Testis (tissue), 3 donors: Measurements from ENCODE around the gene PON1. TPM values are rescaled to one million over a fixed set of nuclear protein-coding genes. Genes with fewer than 3 reads are reported as not detected.

Source experiments
- DNase-seq: peaks from one replicate; pipeline ENCODE4 v3.0.0-alpha.2; 2019
- H3K27ac ChIP-seq, 2 donors: fragments of 200-600 bp; sonication (generic); one replicate each; pipeline ENCODE4 v1.5.1; 2019
- H3K27me3 ChIP-seq: fragments of 200-600 bp; sonication (generic); one replicate; pipeline ENCODE4 v1.5.1; 2019
- H3K36me3 ChIP-seq: fragments of 200-600 bp; sonication (generic); one replicate; pipeline ENCODE4 v1.5.1; 2017; ENCODE audit warnings: low read depth; ENCODE audit errors: missing control alignments
- H3K4me1 ChIP-seq: fragments of 200-600 bp; sonication (generic); one replicate; pipeline ENCODE4 v1.5.1; 2019
- H3K4me3 ChIP-seq, 2 donors: fragments of 200-600 bp; sonication (generic); one replicate each; pipeline ENCODE4 v1.5.1; 2017 to 2019
- H3K9me3 ChIP-seq: fragments of 200-600 bp; sonication (generic); one replicate; pipeline ENCODE4 v1.5.1; 2017
- POLR2A ChIP-seq: fragments of 450-650 bp; IDR thresholded peaks from one replicate; pipeline ENCODE4 v1.6.1; 2017; ENCODE audit warnings: antibody characterized with exemption, mild to moderate bottlenecking, moderate library complexity
- WGBS, 2 donors: methylation state at CpG; one replicate each; pipeline ENCODE4 v1.1.5; 2018; 5-methylcytosine and 5-hydroxymethylcytosine counted together
- intact Hi-C: fragments of 100-400 bp; cut with DNase I; formaldehyde crosslinking; loops from one replicate; pipeline ENCODE4 v1.15.1; 2023; ENCODE audit warnings: low total_unique reads
- polyA plus RNA-seq: library from polyadenylated mRNA; stranded (reverse); fragments of 350-450 nt; fragmentation: Illumina TruSeq; extraction: RNeasy Lipid Tissue Mini Kit (QIAGEN cat#74804); gene quantifications from one replicate; pipeline ENCODE4 v1.2.3, GENCODE V29; 2014; ENCODE audit warnings: low read depth, low replicate concordance; ENCODE audit not compliant: insufficient read depth
- total RNA-seq, 2 donors: library from RNA; depleted of rRNA; stranded (reverse); fragments of >200 nt; gene quantifications; one replicate each; pipeline ENCODE4 v1.2.3, GENCODE V29; 2016
- TF ChIP-seq, protein P1 (sequence below), 3 experiments: fragments of 450-650 bp in 2 of 3; fragments of 200-600 bp in 1 of 3; sonication (generic) in 1 of 3; IDR thresholded peaks; one replicate each; pipeline ENCODE4 v1.5.1; 2016 to 2019; ENCODE audit warnings: antibody characterized with exemption in 3 of 3, mild to moderate bottlenecking in 2 of 3, moderate library complexity in 1 of 3

The PON1 gene
- total and polyA plus RNA-seq, 3 donors from 2014 or later: 0.12 to 1.2 (median 0.61) TPM

DNA sequence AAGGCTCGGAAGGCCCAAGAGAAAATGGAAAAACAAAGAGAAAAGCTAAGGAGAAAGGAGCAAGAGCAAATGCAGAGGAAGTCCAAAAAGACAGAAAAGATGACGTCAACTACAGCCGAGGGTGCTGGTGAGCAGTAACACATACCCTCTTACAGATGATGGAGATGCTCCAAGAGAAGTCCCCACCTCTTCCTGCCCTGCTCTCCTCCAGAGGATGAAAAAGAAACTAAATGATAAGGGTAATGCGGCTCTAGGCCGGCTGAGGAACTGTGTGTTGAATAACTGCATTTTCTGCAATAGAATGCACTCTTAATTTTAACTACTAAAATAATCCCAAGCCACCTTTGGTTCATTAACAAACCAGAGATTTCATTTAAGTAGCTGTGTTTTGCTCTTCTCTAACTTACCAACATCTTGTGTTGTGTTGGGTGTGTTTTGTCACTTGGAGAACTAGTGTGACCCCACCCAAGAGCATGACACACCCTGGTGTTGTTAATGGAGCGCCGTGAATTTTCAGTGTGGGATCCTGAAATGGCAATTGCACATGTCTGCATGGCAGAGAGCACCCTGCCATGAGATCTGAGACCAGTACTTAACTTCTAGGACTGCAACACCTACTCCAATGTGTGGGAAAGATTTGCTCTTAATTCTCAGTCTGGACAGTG is 34.0 kb downstream of the PON1 start:
- no peak overlapping the region for H3K27ac ChIP-seq
- H3K4me3 ChIP-seq: no peak overlapping the region
- H3K36me3 ChIP-seq: no peaks in the 10 kb centered on the region
- no peak for DNase-seq
- intact Hi-C loops: no loop called here
- H3K4me1 ChIP-seq: peaks cover 3% of the 10 kb centered on the region
- no peaks in the 10 kb centered on the region for H3K9me3 ChIP-seq
- 92 to 94% methylated on average over 7 of the region's 7 CpGs for WGBS, 2 donors
- TF ChIP-seq, protein P1, sequence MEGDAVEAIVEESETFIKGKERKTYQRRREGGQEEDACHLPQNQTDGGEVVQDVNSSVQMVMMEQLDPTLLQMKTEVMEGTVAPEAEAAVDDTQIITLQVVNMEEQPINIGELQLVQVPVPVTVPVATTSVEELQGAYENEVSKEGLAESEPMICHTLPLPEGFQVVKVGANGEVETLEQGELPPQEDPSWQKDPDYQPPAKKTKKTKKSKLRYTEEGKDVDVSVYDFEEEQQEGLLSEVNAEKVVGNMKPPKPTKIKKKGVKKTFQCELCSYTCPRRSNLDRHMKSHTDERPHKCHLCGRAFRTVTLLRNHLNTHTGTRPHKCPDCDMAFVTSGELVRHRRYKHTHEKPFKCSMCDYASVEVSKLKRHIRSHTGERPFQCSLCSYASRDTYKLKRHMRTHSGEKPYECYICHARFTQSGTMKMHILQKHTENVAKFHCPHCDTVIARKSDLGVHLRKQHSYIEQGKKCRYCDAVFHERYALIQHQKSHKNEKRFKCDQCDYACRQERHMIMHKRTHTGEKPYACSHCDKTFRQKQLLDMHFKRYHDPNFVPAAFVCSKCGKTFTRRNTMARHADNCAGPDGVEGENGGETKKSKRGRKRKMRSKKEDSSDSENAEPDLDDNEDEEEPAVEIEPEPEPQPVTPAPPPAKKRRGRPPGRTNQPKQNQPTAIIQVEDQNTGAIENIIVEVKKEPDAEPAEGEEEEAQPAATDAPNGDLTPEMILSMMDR (IDR thresholded peaks at IDR 0.05): no peak
- no peak for TF ChIP-seq POLR2A
- H3K27me3 ChIP-seq: no peaks in the 10 kb centered on the region

DNA sequence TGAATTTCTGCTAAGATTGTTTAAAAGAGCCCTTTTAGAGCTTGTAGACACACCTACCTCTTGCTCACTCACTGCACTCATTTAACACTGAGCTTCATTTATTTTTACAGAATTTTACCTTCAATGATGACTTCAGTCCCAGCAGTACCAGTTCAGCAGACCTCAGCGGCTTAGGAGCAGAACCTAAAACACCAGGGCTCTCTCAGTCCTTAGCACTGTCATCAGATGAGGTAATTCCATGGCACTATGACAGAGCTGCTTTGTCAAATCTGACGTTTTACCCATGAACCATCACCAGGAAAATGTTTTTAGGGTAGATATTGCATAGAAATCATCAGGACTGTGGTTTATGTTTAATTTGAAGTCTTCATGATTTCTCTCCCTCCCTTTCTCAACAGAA is 38.2 kb downstream of the PON1 start:
- WGBS, 2 donors: 53 to 71% methylated on average over 2 of the region's 2 CpGs

DNA sequence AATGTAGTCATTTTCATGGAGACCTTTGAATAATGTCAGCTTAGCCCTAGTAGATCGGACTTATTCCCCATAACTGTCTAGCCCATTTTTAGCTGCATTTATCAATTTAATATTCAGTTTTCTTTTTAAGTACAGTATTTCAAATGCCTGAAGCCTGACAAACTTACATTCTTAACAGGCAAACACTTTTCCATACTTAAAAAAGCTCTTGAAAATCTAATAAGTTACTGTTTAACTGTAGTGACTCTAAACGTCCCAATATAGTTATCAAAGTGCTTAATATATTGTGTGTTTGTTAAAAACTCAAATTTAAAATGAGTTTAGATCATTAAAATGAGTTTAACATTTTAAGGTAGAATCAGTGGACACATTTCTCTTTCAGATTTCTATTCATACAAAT is 44.9 kb downstream of the PON1 start:
- Histone ChIP-seq H3K27me3 (no peaks in the 10 kb centered on the region), H3K27ac (no peak overlapping the region), H3K9me3 (no peaks in the 10 kb centered on the region), H3K4me3 (no peak overlapping the region), H3K4me1 (no peaks in the 10 kb centered on the region), H3K36me3 (no peaks in the 10 kb centered on the region)
- intact Hi-C loops: no loop called here
- no peak for DNase-seq
- TF ChIP-seq POLR2A: no peak
- TF ChIP-seq, protein P1 (IDR thresholded peaks at IDR 0.05): no peak
- WGBS, 2 donors: 78 to 79% methylated on average over 2 of the region's 2 CpGs

More for the DNA sequence above, 38.2 kb downstream of the PON1 start:
- no peak for DNase-seq
- Histone ChIP-seq H3K27me3 (no peaks in the 10 kb centered on the region), H3K9me3 (no peaks in the 10 kb centered on the region), H3K4me1 (no peaks in the 10 kb centered on the region), H3K4me3 (no peak overlapping the region), H3K27ac (no peak overlapping the region), H3K36me3 (no peaks in the 10 kb centered on the region)
- intact Hi-C loops: no loop called here
- TF ChIP-seq, protein P1 (IDR thresholded peaks at IDR 0.05): no peak
- no peak for TF ChIP-seq POLR2A

DNA sequence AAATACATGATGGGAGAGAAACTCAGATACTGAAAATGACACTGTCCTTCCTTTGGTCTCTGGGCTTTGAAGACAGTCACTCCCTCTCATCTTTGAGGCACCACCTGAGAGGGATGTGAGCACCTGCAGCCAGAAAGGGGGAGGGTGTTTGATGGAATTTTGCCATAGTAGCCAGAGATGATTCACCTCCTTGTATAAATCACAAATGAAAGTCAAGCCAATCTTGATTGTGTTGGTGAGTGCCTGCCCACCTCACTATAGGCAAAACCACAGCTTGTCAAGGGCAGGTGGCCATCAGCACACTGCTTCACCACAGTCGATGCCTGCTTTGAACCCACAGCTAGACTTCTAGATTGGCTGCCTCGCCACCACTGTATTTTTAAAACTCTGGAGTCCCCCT is 48.2 kb downstream of the PON1 start:
- 71 to 85% methylated on average over 2 of the region's 2 CpGs for WGBS, 2 donors
- intact Hi-C loops: no loop called here
- H3K27me3 ChIP-seq: no peaks in the 10 kb centered on the region
- no peak overlapping the region for H3K4me3 ChIP-seq
- H3K4me1 ChIP-seq: no peaks in the 10 kb centered on the region
- no peak overlapping the region for H3K27ac ChIP-seq
- TF ChIP-seq, protein P1 (IDR thresholded peaks at IDR 0.05): no peak
- TF ChIP-seq POLR2A: no peak
- no peaks in the 10 kb centered on the region for H3K36me3 ChIP-seq
- no peak for DNase-seq
- no peaks in the 10 kb centered on the region for H3K9me3 ChIP-seq

DNA sequence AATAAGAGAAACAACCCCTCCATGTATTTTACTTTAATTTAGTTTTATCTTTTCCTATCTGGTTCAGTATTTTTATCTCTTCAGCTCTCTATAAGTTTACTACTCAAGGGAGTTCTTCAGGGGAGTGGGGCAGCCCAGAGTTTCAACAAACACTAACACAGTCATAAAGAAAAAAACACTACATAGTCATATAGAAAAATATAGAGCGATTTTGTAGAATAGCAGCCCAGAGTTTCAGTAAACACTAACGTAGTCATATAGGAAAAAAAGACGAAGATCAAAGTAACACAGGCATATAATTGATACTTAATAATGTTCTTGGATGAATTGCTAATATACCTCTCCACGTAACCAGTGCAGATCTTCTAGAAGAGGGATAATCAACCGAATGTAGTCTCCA is 54.7 kb downstream of the PON1 start:
- H3K4me1 ChIP-seq: no peaks in the 10 kb centered on the region
- DNase-seq: no peak
- H3K9me3 ChIP-seq: no peaks in the 10 kb centered on the region
- WGBS, 2 donors: 89 to 91% methylated on average over 5 of the region's 5 CpGs
- H3K4me3 ChIP-seq: no peak overlapping the region
- no peak overlapping the region for H3K27ac ChIP-seq
- H3K36me3 ChIP-seq: no peaks in the 10 kb centered on the region
- no peak for TF ChIP-seq POLR2A
- TF ChIP-seq, protein P1 (IDR thresholded peaks at IDR 0.05): no peak
- H3K27me3 ChIP-seq: no peaks in the 10 kb centered on the region
- intact Hi-C loops: no loop called here
